Measurements from ENCODE around the gene SMKR1. TPM values are rescaled to one million over a fixed set of nuclear protein-coding genes. Genes with fewer than 3 reads are reported as not detected.
"Not testable (repeated sequence)": the region's sequence is repeated elsewhere in the genome, so short reads cannot be mapped to it uniquely, and the experiment has no call there.

SMKR1 gene
- total RNA-seq, 1 donor from 2014 or later: not detected

DNA sequence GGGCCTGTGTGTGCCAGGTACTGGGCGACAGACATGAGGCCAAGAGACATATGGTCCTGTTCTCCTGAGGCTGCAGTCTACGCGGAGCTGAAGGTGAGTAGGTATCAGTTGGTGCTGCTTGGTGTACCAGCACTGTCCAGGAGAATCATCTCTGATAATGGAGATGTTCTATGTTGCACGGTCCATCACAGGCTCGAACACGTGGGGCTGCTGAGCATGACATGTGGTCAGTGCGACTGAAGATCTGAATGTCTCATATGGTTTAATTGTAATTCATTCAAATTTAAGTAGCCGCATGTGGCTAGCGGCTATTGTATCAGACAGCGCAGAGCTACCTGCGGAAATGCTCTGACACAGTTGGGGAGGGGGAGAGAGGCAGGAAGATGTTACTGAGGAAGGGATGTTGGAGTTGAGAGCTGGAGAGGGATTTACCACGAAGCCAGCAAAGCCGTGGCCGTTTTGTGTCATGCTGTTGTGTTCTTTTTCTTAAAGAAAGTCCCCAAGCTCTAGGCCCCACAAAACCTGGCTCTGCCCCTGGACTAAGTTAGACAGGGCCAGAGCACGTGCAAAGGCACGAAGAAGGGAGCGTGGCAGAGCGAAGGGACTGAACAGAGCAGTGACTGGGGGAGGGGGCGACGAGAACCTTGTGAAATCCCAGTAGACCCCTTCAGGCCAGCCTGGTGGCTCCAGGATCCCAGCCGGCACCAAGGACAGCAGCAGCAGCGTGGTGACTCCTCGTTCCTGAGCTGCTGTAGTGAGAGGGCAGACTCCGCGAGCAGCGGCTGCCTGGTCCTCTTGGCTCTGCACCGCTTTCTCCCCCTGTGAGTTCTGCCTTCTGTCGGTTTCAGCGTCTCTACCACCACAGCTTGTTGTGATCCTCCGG lies 20.0 kb downstream of the SMKR1 start:
- no peaks in the 10 kb centered on the region for H4K20me1 ChIP-seq (ENCODE audit: insufficient read depth, low read length)
- no peak for FAIRE-seq
- H3K4me1 ChIP-seq (ENCODE audit: insufficient read depth, low read length): no peaks in the 10 kb centered on the region
- Mint-ChIP-seq H3K36me3 (ENCODE audit: low read depth, unreplicated experiment) (peaks cover 2% of the 10 kb centered on the region), H3K4me1 (ENCODE audit: low read depth, unreplicated experiment) (no peaks in the 10 kb centered on the region), H3K4me3 (ENCODE audit: unreplicated experiment) (no peak overlapping the region), H3K27ac (ENCODE audit: unreplicated experiment) (no peak overlapping the region), H3K9me3 (ENCODE audit: unreplicated experiment) (peaks cover 5% of the 10 kb centered on the region), H3K27me3 (ENCODE audit: low read depth, unreplicated experiment) (peaks cover 34% of the 10 kb centered on the region)
- DNase-seq (ENCODE audit: low read depth): no peak
- TF ChIP-seq, protein P1, sequence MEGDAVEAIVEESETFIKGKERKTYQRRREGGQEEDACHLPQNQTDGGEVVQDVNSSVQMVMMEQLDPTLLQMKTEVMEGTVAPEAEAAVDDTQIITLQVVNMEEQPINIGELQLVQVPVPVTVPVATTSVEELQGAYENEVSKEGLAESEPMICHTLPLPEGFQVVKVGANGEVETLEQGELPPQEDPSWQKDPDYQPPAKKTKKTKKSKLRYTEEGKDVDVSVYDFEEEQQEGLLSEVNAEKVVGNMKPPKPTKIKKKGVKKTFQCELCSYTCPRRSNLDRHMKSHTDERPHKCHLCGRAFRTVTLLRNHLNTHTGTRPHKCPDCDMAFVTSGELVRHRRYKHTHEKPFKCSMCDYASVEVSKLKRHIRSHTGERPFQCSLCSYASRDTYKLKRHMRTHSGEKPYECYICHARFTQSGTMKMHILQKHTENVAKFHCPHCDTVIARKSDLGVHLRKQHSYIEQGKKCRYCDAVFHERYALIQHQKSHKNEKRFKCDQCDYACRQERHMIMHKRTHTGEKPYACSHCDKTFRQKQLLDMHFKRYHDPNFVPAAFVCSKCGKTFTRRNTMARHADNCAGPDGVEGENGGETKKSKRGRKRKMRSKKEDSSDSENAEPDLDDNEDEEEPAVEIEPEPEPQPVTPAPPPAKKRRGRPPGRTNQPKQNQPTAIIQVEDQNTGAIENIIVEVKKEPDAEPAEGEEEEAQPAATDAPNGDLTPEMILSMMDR (IDR thresholded peaks at IDR 0.05; ENCODE audit: insufficient read depth, low read depth, low read length): no peak
- no peak for TF ChIP-seq EZH2 (IDR thresholded peaks at IDR 0.05; ENCODE audit: insufficient read depth, low read length)
- H3K27me3 ChIP-seq (ENCODE audit: insufficient read depth, low read length): peaks cover 7% of the 10 kb centered on the region
- no peak overlapping the region for H2AFZ ChIP-seq (ENCODE audit: low read depth, low read length)
- no peaks in the 10 kb centered on the region for H3K79me2 ChIP-seq (ENCODE audit: insufficient read depth, low read length)
- H3K27ac ChIP-seq (ENCODE audit: low read depth, low read length): no peak overlapping the region
- H3K4me3 ChIP-seq (ENCODE audit: insufficient read depth, low read depth, low read length): no peak overlapping the region
- no peaks in the 10 kb centered on the region for H3K36me3 ChIP-seq (ENCODE audit: insufficient read depth, low read length)
- H3K9ac ChIP-seq (ENCODE audit: low read length): no peak overlapping the region
- H3K9me3 ChIP-seq (ENCODE audit: insufficient read depth, low read depth, low read length): no peaks in the 10 kb centered on the region
- H3K4me2 ChIP-seq (ENCODE audit: low read length): no peak overlapping the region

DNA sequence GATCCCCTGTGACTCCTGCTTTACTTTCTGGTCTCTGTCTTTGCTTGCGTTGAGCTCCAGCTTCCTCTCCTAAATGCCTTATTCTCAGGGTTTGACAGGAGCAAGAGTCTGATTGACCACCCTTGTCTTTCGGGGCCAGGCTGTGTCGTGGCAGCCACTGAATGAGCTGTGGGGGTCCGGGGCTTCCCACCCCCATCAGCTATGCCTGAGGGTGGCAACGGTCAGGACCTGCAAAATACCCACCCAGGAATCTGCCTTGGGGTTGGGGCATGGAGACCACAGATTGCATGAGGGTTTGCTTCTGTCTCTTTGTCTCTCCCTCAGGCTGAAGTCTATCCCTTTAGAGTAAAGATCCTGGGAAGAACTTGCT lies 20.6 kb downstream of the SMKR1 start:
- no peak for TF ChIP-seq EZH2 (IDR thresholded peaks at IDR 0.05; ENCODE audit: insufficient read depth, low read length)
- TF ChIP-seq, protein P1 (IDR thresholded peaks at IDR 0.05; ENCODE audit: insufficient read depth, low read depth, low read length): no peak
- H3K9me3 Mint-ChIP-seq (ENCODE audit: unreplicated experiment): peaks cover 5% of the 10 kb centered on the region
- H3K9ac ChIP-seq (ENCODE audit: low read length): no peak overlapping the region
- no peaks in the 10 kb centered on the region for H4K20me1 ChIP-seq (ENCODE audit: insufficient read depth, low read length)
- no peaks in the 10 kb centered on the region for H3K4me1 Mint-ChIP-seq (ENCODE audit: low read depth, unreplicated experiment)
- DNase-seq (ENCODE audit: low read depth): no peak
- no peak overlapping the region for H3K4me2 ChIP-seq (ENCODE audit: low read length)
- FAIRE-seq: no peak
- H3K36me3 ChIP-seq (ENCODE audit: insufficient read depth, low read length): no peaks in the 10 kb centered on the region
- H3K4me3 Mint-ChIP-seq (ENCODE audit: unreplicated experiment): no peak overlapping the region
- no peaks in the 10 kb centered on the region for H3K4me1 ChIP-seq (ENCODE audit: insufficient read depth, low read length)
- peaks cover 34% of the 10 kb centered on the region for H3K27me3 Mint-ChIP-seq (ENCODE audit: low read depth, unreplicated experiment)
- no peaks in the 10 kb centered on the region for H3K9me3 ChIP-seq (ENCODE audit: insufficient read depth, low read depth, low read length)
- H3K79me2 ChIP-seq (ENCODE audit: insufficient read depth, low read length): no peaks in the 10 kb centered on the region
- peaks cover 2% of the 10 kb centered on the region for H3K36me3 Mint-ChIP-seq (ENCODE audit: low read depth, unreplicated experiment)
- H3K27me3 ChIP-seq (ENCODE audit: insufficient read depth, low read length): peaks cover 7% of the 10 kb centered on the region
- H3K27ac Mint-ChIP-seq (ENCODE audit: unreplicated experiment): no peak overlapping the region
- H3K27ac ChIP-seq (ENCODE audit: low read depth, low read length): no peak overlapping the region
- no peak overlapping the region for H3K4me3 ChIP-seq (ENCODE audit: insufficient read depth, low read depth, low read length)
- no peak overlapping the region for H2AFZ ChIP-seq (ENCODE audit: low read depth, low read length)

DNA sequence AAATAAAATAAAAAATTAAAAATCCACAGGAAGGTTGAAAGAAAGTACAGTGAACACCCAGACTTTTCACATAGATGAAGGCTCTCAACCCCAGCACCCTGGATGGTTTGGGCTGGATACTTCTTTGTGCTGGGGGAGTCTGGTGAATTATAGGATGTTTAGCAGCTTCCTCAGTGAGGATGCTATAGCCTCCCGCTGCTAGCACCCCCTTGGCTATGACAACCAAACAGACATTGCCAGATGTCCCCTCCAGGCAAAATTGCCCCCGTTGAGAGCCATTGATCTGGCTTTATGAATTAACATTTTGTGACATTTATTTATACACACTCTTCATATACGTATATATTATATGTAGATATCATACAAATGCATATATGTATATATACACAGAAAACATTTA lies 21.6 kb downstream of the SMKR1 start:
- no peak for FAIRE-seq
- H4K20me1 ChIP-seq (ENCODE audit: insufficient read depth, low read length): no peaks in the 10 kb centered on the region
- no peak overlapping the region for H3K9ac ChIP-seq (ENCODE audit: low read length)

DNA sequence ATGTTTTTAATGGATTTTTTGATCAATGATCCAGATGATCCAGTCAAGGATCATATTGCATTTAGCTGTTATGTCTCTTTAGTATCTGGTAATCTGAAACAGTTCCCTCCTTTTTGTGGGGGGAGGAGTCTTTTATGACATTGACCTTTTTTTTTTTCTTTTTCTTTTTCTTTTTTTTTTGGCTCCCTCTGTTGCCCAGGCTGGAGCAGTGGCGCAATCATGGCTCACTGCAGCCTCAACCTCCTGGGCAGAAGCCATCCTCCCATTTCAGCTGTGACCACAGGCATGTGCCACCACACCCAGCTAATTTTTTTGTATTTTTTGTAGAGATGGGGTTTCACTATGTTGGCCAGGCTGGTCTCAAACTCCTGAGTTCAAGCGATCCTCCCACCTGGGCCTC lies 22.1 kb downstream of the SMKR1 start:
- not testable (repeated sequence) for H3K27ac Mint-ChIP-seq (ENCODE audit: unreplicated experiment); H3K4me2 ChIP-seq (ENCODE audit: low read length); H4K20me1 ChIP-seq (ENCODE audit: insufficient read depth, low read length); H3K36me3 Mint-ChIP-seq (ENCODE audit: low read depth, unreplicated experiment); H3K9me3 Mint-ChIP-seq (ENCODE audit: unreplicated experiment); H3K9me3 ChIP-seq (ENCODE audit: insufficient read depth, low read depth, low read length); H3K36me3 ChIP-seq (ENCODE audit: insufficient read depth, low read length); H3K79me2 ChIP-seq (ENCODE audit: insufficient read depth, low read length); H3K4me1 ChIP-seq (ENCODE audit: insufficient read depth, low read length); H3K4me3 ChIP-seq (ENCODE audit: insufficient read depth, low read depth, low read length); H3K4me1 Mint-ChIP-seq (ENCODE audit: low read depth, unreplicated experiment); H3K27me3 ChIP-seq (ENCODE audit: insufficient read depth, low read length); H2AFZ ChIP-seq (ENCODE audit: low read depth, low read length); FAIRE-seq; H3K9ac ChIP-seq (ENCODE audit: low read length); H3K27ac ChIP-seq (ENCODE audit: low read depth, low read length); H3K4me3 Mint-ChIP-seq (ENCODE audit: unreplicated experiment)
- peaks cover 31% of the 10 kb centered on the region for H3K27me3 Mint-ChIP-seq (ENCODE audit: low read depth, unreplicated experiment)
- DNase-seq (ENCODE audit: low read depth): peak; percentile 48

More for the DNA sequence above, 21.6 kb downstream of the SMKR1 start:
- Mint-ChIP-seq H3K4me3 (ENCODE audit: unreplicated experiment) (no peak overlapping the region), H3K9me3 (ENCODE audit: unreplicated experiment) (peaks cover 5% of the 10 kb centered on the region), H3K36me3 (ENCODE audit: low read depth, unreplicated experiment) (peaks cover 2% of the 10 kb centered on the region), H3K27ac (ENCODE audit: unreplicated experiment) (no peak overlapping the region), H3K4me1 (ENCODE audit: low read depth, unreplicated experiment) (no peaks in the 10 kb centered on the region), H3K27me3 (ENCODE audit: low read depth, unreplicated experiment) (peaks cover 33% of the 10 kb centered on the region)
- Histone ChIP-seq H3K4me1 (ENCODE audit: insufficient read depth, low read length) (no peaks in the 10 kb centered on the region), H2AFZ (ENCODE audit: low read depth, low read length) (no peak overlapping the region), H3K36me3 (ENCODE audit: insufficient read depth, low read length) (no peaks in the 10 kb centered on the region), H3K79me2 (ENCODE audit: insufficient read depth, low read length) (no peaks in the 10 kb centered on the region), H3K27ac (ENCODE audit: low read depth, low read length) (no peak overlapping the region), H3K9me3 (ENCODE audit: insufficient read depth, low read depth, low read length) (no peaks in the 10 kb centered on the region), H3K4me2 (ENCODE audit: low read length) (no peak overlapping the region), H3K4me3 (ENCODE audit: insufficient read depth, low read depth, low read length) (no peak overlapping the region), H3K27me3 (ENCODE audit: insufficient read depth, low read length) (peaks cover 7% of the 10 kb centered on the region)
- DNase-seq (ENCODE audit: low read depth): no peak
- no peak for TF ChIP-seq EZH2 (IDR thresholded peaks at IDR 0.05; ENCODE audit: insufficient read depth, low read length)
- TF ChIP-seq, protein P1 (IDR thresholded peaks at IDR 0.05; ENCODE audit: insufficient read depth, low read depth, low read length): no peak
